Esophagus muscularis mucosa (tissue), 4 donors: ENCODE results near the gene CCDC85A. TPM values are rescaled to one million over a fixed set of nuclear protein-coding genes. Genes with fewer than 3 reads are reported as not detected.

Experiments used
- DNase-seq: peaks from one replicate; pipeline ENCODE4 v3.0.0-alpha.2; 2017; ENCODE audit errors: extremely low spot score
- H3K27ac ChIP-seq, 4 donors: fragments of 200-600 bp; sonication (generic); replicated peaks in 1 of 4; 1 replicate in 3 of 4; 2 replicates in 1 of 4; pipeline ENCODE4 v1.5.1; 2016 to 2019; ENCODE audit warnings: mild to moderate bottlenecking in 1 of 4
- H3K27me3 ChIP-seq, 4 donors: fragments of 200-600 bp; sonication (generic); one replicate each; pipeline versions ENCODE4 v1.5.1 to v1.6.0; 2016 to 2019
- H3K36me3 ChIP-seq, 4 donors: fragments of 200-600 bp; sonication (generic); one replicate each; pipeline ENCODE4 v1.5.1; 2016 to 2019
- H3K4me1 ChIP-seq, 4 donors: fragments of 200-600 bp; sonication (generic); one replicate each; pipeline ENCODE4 v1.5.1; 2016 to 2019
- H3K4me3 ChIP-seq, 4 donors: fragments of 200-600 bp; sonication (generic); 1 replicate in 2 of 4; 2 replicates in 2 of 4; pipeline ENCODE4 v1.5.1; 2016 to 2019; ENCODE audit warnings: mild to moderate bottlenecking in 4 of 4, moderate library complexity in 1 of 4
- H3K9me3 ChIP-seq, 4 donors: fragments of 200-600 bp; sonication (generic); 1 replicate in 3 of 4; 2 replicates in 1 of 4; pipeline ENCODE4 v1.5.1; 2016 to 2019
- EP300 ChIP-seq: sonication (generic); formaldehyde crosslinking; IDR thresholded peaks from one replicate; pipeline ENCODE4 v1.6.1; 2017; ENCODE audit warnings: antibody characterized with exemption
- POLR2A ChIP-seq: fragments of 450-650 bp; IDR thresholded peaks from one replicate; pipeline ENCODE4 v1.6.1; 2017; ENCODE audit warnings: antibody characterized with exemption, moderate library complexity, mild to moderate bottlenecking, low read depth
- POLR2AphosphoS5 ChIP-seq, 2 donors: sonication (generic); formaldehyde crosslinking; IDR thresholded peaks; one replicate each; pipeline ENCODE4 v1.6.1; 2017; ENCODE audit warnings: antibody characterized with exemption in 2 of 2
- WGBS: methylation state at CpG from one replicate; pipeline ENCODE4 v1.1.5; 2018; 5-methylcytosine and 5-hydroxymethylcytosine counted together
- intact Hi-C: fragments of 100-400 bp; cut with DNase I; formaldehyde crosslinking; loops from one replicate; pipeline ENCODE4 v1.15.1; 2023
- total RNA-seq, 4 donors: library from RNA; depleted of rRNA; stranded (reverse); fragments of >200 nt; gene quantifications; one replicate each; pipeline versions ENCODE4 v1.1.0 to v1.2.1, GENCODE V29; 2016
- TF ChIP-seq, protein P1 (sequence below), 3 experiments: fragments of 200-600 bp in 2 of 3; fragments of 450-650 bp in 1 of 3; sonication (generic) in 2 of 3; IDR thresholded peaks; one replicate each; pipeline ENCODE4 v1.5.1; 2017 to 2019; ENCODE audit warnings: antibody characterized with exemption in 3 of 3, mild to moderate bottlenecking in 2 of 3, moderate library complexity in 1 of 3

The CCDC85A gene
- total RNA-seq, 4 donors from 2014 or later, result 4.0 to 6.7 (median 5.8) TPM

DNA sequence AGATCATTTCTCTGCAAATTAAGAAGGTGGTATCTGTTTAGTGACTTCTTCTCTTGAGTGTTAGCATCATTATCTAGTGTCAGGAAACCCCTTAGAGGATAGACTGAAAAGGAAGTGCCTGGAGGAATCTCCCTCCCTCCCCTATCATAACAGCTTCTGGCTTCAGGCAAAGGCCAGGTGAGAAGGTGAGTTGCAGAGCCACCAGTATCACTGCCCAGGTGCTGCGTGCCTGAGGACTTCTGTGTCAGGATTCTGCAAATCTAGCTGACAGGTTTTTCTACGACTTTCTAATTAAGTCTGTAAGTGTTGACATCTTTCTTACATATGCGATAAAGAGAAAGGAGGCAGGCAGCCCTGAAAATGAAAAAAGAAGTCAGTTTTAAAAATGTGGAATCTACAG, 111.9 kb downstream of the CCDC85A start:
- peaks cover 0 to 5% (median 0%) of the 10 kb centered on the region in 4 donors for H3K4me1 ChIP-seq
- intact Hi-C loops, result no loop called here
- TF ChIP-seq EP300, result no peak
- TF ChIP-seq, protein P1, sequence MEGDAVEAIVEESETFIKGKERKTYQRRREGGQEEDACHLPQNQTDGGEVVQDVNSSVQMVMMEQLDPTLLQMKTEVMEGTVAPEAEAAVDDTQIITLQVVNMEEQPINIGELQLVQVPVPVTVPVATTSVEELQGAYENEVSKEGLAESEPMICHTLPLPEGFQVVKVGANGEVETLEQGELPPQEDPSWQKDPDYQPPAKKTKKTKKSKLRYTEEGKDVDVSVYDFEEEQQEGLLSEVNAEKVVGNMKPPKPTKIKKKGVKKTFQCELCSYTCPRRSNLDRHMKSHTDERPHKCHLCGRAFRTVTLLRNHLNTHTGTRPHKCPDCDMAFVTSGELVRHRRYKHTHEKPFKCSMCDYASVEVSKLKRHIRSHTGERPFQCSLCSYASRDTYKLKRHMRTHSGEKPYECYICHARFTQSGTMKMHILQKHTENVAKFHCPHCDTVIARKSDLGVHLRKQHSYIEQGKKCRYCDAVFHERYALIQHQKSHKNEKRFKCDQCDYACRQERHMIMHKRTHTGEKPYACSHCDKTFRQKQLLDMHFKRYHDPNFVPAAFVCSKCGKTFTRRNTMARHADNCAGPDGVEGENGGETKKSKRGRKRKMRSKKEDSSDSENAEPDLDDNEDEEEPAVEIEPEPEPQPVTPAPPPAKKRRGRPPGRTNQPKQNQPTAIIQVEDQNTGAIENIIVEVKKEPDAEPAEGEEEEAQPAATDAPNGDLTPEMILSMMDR (IDR thresholded peaks at IDR 0.05), result no peak
- no peak for TF ChIP-seq POLR2A
- no peak for TF ChIP-seq POLR2AphosphoS5 (IDR thresholded peaks at IDR 0.05)
- no peaks in the 10 kb centered on the region for H3K9me3 ChIP-seq
- WGBS, result 73% methylated on average over 3 of the region's 3 CpGs
- H3K4me3 ChIP-seq, result no peak overlapping the region
- no peak for DNase-seq
- no peak overlapping the region for H3K27ac ChIP-seq
- no peaks in the 10 kb centered on the region for H3K27me3 ChIP-seq
- H3K36me3 ChIP-seq, result no peaks in the 10 kb centered on the region

DNA sequence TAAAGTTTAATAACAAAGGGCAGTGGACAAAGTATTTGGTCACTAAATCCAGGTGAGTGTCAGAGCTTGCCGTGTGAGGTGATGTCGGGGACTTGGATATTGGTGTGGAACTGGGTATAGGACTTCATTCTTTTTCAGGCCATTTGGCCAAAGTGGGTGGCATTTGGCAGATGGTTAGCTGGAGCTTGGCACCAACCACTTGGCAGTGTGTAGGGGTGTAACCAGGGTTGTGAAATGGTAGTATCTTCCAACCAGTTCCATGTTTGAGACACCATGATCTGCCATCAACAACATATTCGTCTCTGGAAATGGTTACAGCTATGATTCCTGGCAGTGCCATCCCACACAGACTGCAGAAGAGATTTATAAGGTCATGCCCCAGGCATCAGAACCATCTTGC, 113.9 kb downstream of the CCDC85A start:
- Histone ChIP-seq H3K27me3 (no peaks in the 10 kb centered on the region), H3K27ac (no peak overlapping the region), H3K36me3 (no peaks in the 10 kb centered on the region), H3K4me3 (no peak overlapping the region), H3K9me3 (no peaks in the 10 kb centered on the region), H3K4me1 (peaks cover 0 to 5% (median 0%) of the 10 kb centered on the region in 4 donors)
- TF ChIP-seq, protein P1 (IDR thresholded peaks at IDR 0.05), result no peak
- TF ChIP-seq EP300, result no peak
- TF ChIP-seq POLR2A, result no peak
- no peak for TF ChIP-seq POLR2AphosphoS5 (IDR thresholded peaks at IDR 0.05)
- no peak for DNase-seq
- intact Hi-C loops, result no loop called here
- WGBS, result 87% methylated on average over 3 of the region's 3 CpGs

DNA sequence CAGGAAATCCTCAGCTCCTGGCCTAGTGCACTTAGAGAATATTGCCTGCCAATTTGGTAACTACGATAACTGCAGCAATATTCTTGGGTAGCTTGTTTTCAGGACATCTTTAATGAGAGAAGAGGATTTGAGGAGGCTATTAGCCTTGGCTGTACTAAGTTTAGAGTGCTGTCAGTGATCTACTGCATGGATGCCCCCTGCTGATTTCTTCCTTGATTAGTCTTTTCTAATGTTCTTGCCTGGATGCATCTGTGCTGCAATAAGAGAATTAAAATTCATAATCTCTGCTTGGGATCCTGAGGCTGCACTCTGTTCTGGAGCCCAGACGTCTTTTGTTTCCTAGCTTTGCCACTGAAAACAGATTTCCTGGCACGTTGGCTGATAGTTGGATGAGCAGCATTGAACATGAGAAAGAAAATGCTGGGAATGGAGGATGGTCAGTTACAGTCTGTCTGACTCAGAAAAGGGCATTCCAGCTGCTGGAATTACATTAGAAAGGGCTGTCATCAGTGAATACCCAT, 115.4 kb downstream of the CCDC85A start:
- Histone ChIP-seq H3K36me3 (no peaks in the 10 kb centered on the region), H3K4me1 (peaks cover 0 to 5% (median 0%) of the 10 kb centered on the region in 4 donors), H3K27ac (no peak overlapping the region), H3K9me3 (no peaks in the 10 kb centered on the region), H3K27me3 (no peaks in the 10 kb centered on the region), H3K4me3 (no peak overlapping the region)
- intact Hi-C loops, result no loop called here
- 58% methylated on average over 3 of the region's 3 CpGs for WGBS
- no peak for DNase-seq
- no peak for TF ChIP-seq EP300
- no peak for TF ChIP-seq POLR2AphosphoS5 (IDR thresholded peaks at IDR 0.05)
- TF ChIP-seq, protein P1 (IDR thresholded peaks at IDR 0.05), result no peak
- no peak for TF ChIP-seq POLR2A

DNA sequence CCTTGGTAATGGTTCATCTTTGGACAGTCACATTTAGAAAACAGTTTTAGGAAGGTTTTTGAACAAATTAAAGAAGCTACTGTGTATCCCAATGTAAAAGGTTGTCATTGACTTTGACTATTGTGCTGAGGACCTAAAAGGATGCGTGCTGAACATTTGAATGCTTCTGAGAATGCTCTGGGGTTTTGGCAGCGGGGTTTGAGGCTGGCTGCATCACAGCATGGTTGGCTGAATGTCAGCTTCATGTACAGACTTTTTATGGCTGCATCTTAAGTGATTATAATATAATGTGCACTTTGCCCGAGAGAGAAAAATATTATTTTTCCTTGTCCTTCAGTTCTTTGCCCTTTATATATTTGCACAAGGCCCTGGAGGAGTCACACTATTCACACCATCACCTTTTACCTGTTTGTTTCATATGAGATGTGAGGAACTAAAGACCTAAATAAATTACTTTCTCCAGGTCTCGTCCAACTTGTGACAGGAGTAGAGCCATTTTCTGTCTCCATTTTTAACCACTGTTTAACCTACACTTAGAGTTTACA, 125.9 kb downstream of the CCDC85A start:
- H3K4me3 ChIP-seq, result no peak overlapping the region
- H3K27me3 ChIP-seq, result no peaks in the 10 kb centered on the region
- DNase-seq, result no peak
- intact Hi-C loops, result no loop called here
- peaks cover 0 to 6% (median 0%) of the 10 kb centered on the region in 4 donors for H3K4me1 ChIP-seq
- no peaks in the 10 kb centered on the region for H3K36me3 ChIP-seq
- TF ChIP-seq POLR2A, result no peak
- WGBS, result 66% methylated on average over 4 of the region's 4 CpGs
- no peak overlapping the region for H3K27ac ChIP-seq
- no peaks in the 10 kb centered on the region for H3K9me3 ChIP-seq

DNA sequence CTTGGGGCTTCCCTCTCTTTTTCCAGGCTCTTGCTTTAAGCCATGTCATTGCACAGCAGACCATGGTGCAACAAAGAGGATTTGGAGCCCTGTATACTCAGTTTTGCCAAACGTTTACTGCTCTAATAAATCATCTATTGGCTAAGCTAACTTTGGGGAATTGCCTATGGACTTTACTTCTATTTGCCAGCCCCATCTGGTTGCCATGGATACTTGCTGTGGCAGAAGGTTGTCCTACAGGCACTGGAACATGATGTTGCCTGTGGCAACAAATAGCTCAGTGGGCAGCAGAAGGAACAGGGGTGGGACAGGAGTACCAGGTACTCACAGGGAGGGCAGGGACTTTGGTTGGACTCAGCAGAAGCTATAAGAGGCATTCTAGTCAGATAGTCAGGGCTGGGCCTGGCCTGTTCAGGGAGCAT, 129.7 kb downstream of the CCDC85A start:
- no peak for DNase-seq
- no peak for TF ChIP-seq EP300
- TF ChIP-seq, protein P1 (IDR thresholded peaks at IDR 0.05), result no peak
- no peak for TF ChIP-seq POLR2A
- TF ChIP-seq POLR2AphosphoS5 (IDR thresholded peaks at IDR 0.05), result no peak
- H3K27me3 ChIP-seq, result no peaks in the 10 kb centered on the region
- no peaks in the 10 kb centered on the region for H3K36me3 ChIP-seq
- peaks cover 0 to 6% (median 0%) of the 10 kb centered on the region in 4 donors for H3K4me1 ChIP-seq
- WGBS, result 21% methylated on average over 1 of the region's 1 CpG
- intact Hi-C loops, result no loop called here
- H3K9me3 ChIP-seq, result no peaks in the 10 kb centered on the region
- H3K27ac ChIP-seq, result no peak overlapping the region
- H3K4me3 ChIP-seq, result no peak overlapping the region
